HEK293T (cell line): ENCODE results near the gene RSU1.
"Not testable (repeated sequence)": the region's sequence is repeated elsewhere in the genome, so short reads cannot be mapped to it uniquely, and the experiment has no call there.

ENCODE experiments used
- CTCF ChIA-PET: fragments of 350-600 bp; formaldehyde crosslinking; extraction: SDS; loops from one replicate; lab custom pipeline; 2021; ENCODE audit warnings: antibody characterized with exemption, inconsistent platforms; lab: Yijun Ruan, JAX
- POLR2A ChIA-PET: fragments of 350-600 bp; formaldehyde crosslinking; extraction: SDS; loops from one replicate; lab custom pipeline; 2020; ENCODE audit warnings: antibody characterized with exemption, inconsistent platforms; lab: Yijun Ruan, JAX
- DNase-seq: peaks from one replicate; pipeline ENCODE4 v3.0.0; 2012; ENCODE audit warnings: mixed read lengths; ENCODE audit errors: extremely low spot score
- ARNT ChIP-seq: fragments of 450-650 bp; IDR thresholded peaks from 2 replicates; pipeline ENCODE4 v1.6.1; 2017; ENCODE audit warnings: mild to moderate bottlenecking
- BHLHE40 ChIP-seq: fragments of 450-650 bp; IDR thresholded peaks from 2 replicates; pipeline ENCODE4 v1.6.1; 2016; ENCODE audit warnings: mild to moderate bottlenecking, moderate library complexity, borderline replicate concordance
- CTBP1 ChIP-seq: fragments of 450-650 bp; IDR thresholded peaks from 2 replicates; pipeline ENCODE4 v1.6.1; 2016; ENCODE audit warnings: borderline replicate concordance
- ELF4 ChIP-seq: fragments of 450-650 bp; IDR thresholded peaks from 2 replicates; pipeline ENCODE4 v1.6.1; 2017; ENCODE audit warnings: antibody characterized with exemption
- FOXA1 ChIP-seq: fragments of 450-650 bp; IDR thresholded peaks from 2 replicates; pipeline ENCODE4 v1.6.1; 2016; ENCODE audit warnings: mild to moderate bottlenecking
- FOXK2 ChIP-seq: fragments of 450-650 bp; IDR thresholded peaks from 2 replicates; pipeline ENCODE4 v1.6.1; 2016; ENCODE audit warnings: mild to moderate bottlenecking
- FOXM1 ChIP-seq: fragments of 450-650 bp; IDR thresholded peaks from 2 replicates; pipeline ENCODE4 v1.6.1; 2017; ENCODE audit warnings: mild to moderate bottlenecking, borderline replicate concordance
- HDGF ChIP-seq: fragments of 450-650 bp; IDR thresholded peaks from 2 replicates; pipeline ENCODE4 v1.6.1; 2017; ENCODE audit warnings: antibody characterized with exemption, borderline replicate concordance
- L3MBTL2 ChIP-seq: fragments of 450-650 bp; conservative IDR thresholded peaks from 2 replicates; pipeline ENCODE4 v1.6.1; 2016; ENCODE audit warnings: mild to moderate bottlenecking
- LEF1 ChIP-seq: fragments of 450-650 bp; IDR thresholded peaks from 2 replicates; pipeline ENCODE4 v1.6.1; 2017; ENCODE audit warnings: mild to moderate bottlenecking, borderline replicate concordance
- NFRKB ChIP-seq: fragments of 450-650 bp; IDR thresholded peaks from 2 replicates; pipeline ENCODE4 v1.6.1; 2016; ENCODE audit warnings: mild to moderate bottlenecking, moderate library complexity
- PKNOX1 ChIP-seq: fragments of 450-650 bp; IDR thresholded peaks from 2 replicates; pipeline ENCODE4 v1.6.1; 2016
- SP1 ChIP-seq: fragments of 450-650 bp; IDR thresholded peaks from 2 replicates; pipeline ENCODE4 v1.6.1; 2017
- SUZ12 ChIP-seq: fragments of 450-650 bp; IDR thresholded peaks from 2 replicates; pipeline ENCODE4 v1.6.1; 2016; ENCODE audit warnings: mild to moderate bottlenecking
- TARDBP ChIP-seq: fragments of 450-650 bp; IDR thresholded peaks from 2 replicates; pipeline ENCODE4 v1.6.1; 2016
- ZNF384 ChIP-seq: fragments of 450-650 bp; IDR thresholded peaks from 2 replicates; pipeline ENCODE4 v1.6.1; 2016

Gene RSU1

GRCh38 chr10:16765509-16766375 lies 51.5 kb downstream of the RSU1 start:
- DNase-seq, result no peak
- ChIA-PET POLR2A (no interaction called here), CTCF (no interaction called here)
- no peak for TF ChIP-seq CTBP1
- no peak for TF ChIP-seq NFRKB

DNA sequence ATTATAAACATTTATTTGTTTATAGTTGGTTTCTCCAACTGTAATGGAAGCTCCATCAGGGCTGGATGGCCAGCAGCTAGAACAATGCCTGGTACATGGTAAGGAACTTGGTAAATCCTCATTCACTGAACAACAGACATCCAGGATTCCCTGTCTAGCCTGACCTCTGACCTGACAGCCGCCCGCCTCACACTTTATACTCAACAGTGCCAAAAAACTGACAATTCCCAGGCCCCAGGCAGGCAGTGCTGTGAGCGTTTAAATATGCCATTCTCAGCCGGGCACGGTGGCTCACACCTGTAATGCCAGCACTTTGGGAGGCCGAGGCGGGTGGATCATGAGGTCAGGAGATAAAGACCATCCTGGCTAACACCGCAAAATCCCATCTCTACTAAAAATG lies 55.9 kb downstream of the RSU1 start:
- DNase-seq, result no peak
- ChIA-PET POLR2A (no interaction called here), CTCF (no interaction called here)
- TF ChIP-seq LEF1 (no peak), NFRKB (no peak), SP1 (no peak), FOXA1 (no peak), SUZ12 (no peak), L3MBTL2 (no peak), ZNF384 (no peak), CTBP1 (no peak), ELF4 (no peak), TARDBP (no peak), HDGF (no peak), FOXM1 (no peak), ARNT (no peak), FOXK2 (no peak), BHLHE40 (no peak), PKNOX1 (no peak)

GRCh38 chr10:16756561-16757221 lies 60.5 kb downstream of the RSU1 start:
- TF ChIP-seq FOXK2, result no peak
- TF ChIP-seq ELF4, result no peak
- TF ChIP-seq CTBP1, result no peak
- TF ChIP-seq FOXM1, result no peak
- no peak for TF ChIP-seq LEF1
- no peak for TF ChIP-seq SP1
- TF ChIP-seq ZNF384, result no peak
- TF ChIP-seq BHLHE40, result no peak
- TF ChIP-seq TARDBP, result no peak
- no peak for TF ChIP-seq HDGF
- TF ChIP-seq FOXA1, result no peak
- TF ChIP-seq PKNOX1, result no peak
- TF ChIP-seq L3MBTL2, result no peak
- TF ChIP-seq NFRKB, result no peak
- no peak for TF ChIP-seq ARNT
- no peak for TF ChIP-seq SUZ12
- ChIA-PET POLR2A (no interaction called here), CTCF (no interaction called here)
- DNase-seq, result no peak

DNA sequence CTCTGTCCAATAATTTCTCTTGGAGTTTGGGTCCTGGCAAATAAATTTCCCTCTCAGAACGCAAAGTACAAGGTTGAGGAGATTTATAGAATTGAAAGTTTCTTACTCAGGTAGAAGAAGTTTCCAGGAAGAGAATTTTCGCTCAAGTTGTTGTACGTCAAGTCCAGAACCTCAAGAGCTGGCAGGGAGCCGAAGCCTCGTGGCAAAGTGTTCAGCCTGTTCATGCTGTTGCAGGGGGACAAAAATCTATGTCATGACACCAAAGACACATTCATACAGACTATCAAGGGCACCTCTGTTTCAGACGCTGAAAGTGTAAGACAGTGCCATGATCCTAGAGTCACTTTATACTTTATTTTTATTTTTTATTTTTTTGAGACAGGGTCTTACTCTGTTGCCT lies 62.5 kb downstream of the RSU1 start:
- POLR2A ChIA-PET, result no interaction called here
- TF ChIP-seq FOXM1 (no peak), NFRKB (no peak), ARNT (no peak), SUZ12 (no peak), FOXA1 (no peak), BHLHE40 (no peak), TARDBP (no peak), ZNF384 (no peak), HDGF (no peak)
- CTCF ChIA-PET, result no interaction called here
- no peak for DNase-seq

- CTCF ChIA-PET, DNase-seq, POLR2A ChIA-PET: not testable (repeated sequence)
Measured at GRCh38 chr10:16752849-16753248, 64.4 kb downstream of the RSU1 start.

GRCh38 chr10:16752099-16752498 lies 65.1 kb downstream of the RSU1 start:
- TF ChIP-seq PKNOX1 (no peak), ZNF384 (no peak), LEF1 (no peak), CTBP1 (no peak), ARNT (no peak), TARDBP (no peak), FOXM1 (no peak), NFRKB (no peak), ELF4 (no peak)
- ChIA-PET POLR2A (no interaction called here), CTCF (no interaction called here)
- DNase-seq, result no peak
